Posterior vena cava (tissue), 2 donors: ENCODE results near the gene CEL. TPM values are rescaled to one million over a fixed set of nuclear protein-coding genes. Genes with fewer than 3 reads are reported as not detected.
"Not testable (repeated sequence)": the region's sequence is repeated elsewhere in the genome, so short reads cannot be mapped to it uniquely, and the experiment has no call there.

ENCODE experiments used
- DNase-seq: peaks from one replicate; pipeline ENCODE4 v3.0.0-alpha.2; 2020; ENCODE audit warnings: low spot score
- intact Hi-C, 2 donors: fragments of 100-400 bp; cut with DNase I; formaldehyde crosslinking; loops; one replicate each; pipeline versions ENCODE4 v1.14.1 to v1.14.2; 2022 to 2023
- total RNA-seq, 2 donors: library from RNA; stranded (reverse); fragmentation: NEBNext Ultra II Directional; extraction: Animal tissue kit (Norgen Biotek cat#: 25700); gene quantifications; one replicate each; pipeline ENCODE4 v1.2.1, GENCODE V29; 2021
- donor health status: DM: yes; HTN: yes; CAD: no.
- donor health status: DM: yes; HTN: yes; CAD: no.

Gene CEL
- total RNA-seq, 2 donors from 2014 or later = 0.51 to 2.8 TPM

DNA sequence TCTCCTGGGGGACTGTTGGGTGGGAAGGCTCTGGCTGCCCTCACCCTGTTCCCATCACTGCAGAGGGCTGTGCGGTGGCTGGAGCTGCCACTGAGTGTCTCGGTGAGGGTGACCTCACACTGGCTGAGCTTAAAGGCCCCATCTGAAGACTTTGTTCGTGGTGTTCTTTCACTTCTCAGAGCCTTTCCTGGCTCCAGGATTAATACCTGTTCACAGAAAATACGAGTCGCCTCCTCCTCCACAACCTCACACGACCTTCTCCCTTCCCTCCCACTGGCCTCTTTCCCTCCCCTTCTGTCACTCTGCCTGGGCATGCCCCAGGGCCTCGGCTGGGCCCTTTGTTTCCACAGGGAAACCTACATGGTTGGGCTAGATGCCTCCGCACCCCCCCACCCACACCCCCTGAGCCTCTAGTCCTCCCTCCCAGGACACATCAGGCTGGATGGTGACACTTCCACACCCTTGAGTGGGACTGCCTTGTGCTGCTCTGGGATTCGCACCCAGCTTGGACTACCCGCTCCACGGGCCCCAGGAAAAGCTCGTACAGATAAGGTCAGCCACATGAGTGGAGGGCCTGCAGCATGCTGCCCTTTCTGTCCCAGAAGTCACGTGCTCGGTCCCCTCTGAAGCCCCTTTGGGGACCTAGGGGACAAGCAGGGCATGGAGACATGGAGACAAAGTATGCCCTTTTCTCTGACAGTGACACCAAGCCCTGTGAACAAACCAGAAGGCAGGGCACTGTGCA is 590 bp upstream of the CEL start:
- intact Hi-C loops, DNase-seq: not testable (repeated sequence)

DNA sequence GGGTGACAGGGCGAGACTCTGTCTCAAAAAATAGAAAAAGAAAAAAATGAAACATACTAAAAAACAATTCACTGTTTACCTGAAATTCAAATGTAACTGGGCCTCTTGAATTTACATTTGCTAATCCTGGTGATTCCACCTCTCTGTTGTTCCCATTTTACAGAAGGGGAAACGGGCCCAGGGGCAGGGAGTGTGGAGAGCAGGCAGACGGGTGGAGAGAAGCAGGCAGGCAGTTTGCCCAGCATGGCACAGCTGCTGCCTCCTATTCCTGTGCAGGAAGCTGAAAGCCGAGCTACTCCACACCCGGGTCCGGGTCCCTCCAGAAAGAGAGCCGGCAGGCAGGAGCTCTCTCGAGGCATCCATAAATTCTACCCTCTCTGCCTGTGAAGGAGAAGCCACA is 788 bp downstream of the CEL start:
- intact Hi-C loops, DNase-seq: not testable (repeated sequence)

- intact Hi-C loops = no loop called here
Observed at GRCh38 chr9:133063159-133063499, 1.3 kb downstream of the CEL start.

GRCh38 chr9:133063500-133064231 is 1.9 kb downstream of the CEL start:
- DNase-seq = no peak
- intact Hi-C loops = no loop called here

More at GRCh38 chr9:133063159-133063499, 1.3 kb downstream of the CEL start:
- no peak for DNase-seq

DNA sequence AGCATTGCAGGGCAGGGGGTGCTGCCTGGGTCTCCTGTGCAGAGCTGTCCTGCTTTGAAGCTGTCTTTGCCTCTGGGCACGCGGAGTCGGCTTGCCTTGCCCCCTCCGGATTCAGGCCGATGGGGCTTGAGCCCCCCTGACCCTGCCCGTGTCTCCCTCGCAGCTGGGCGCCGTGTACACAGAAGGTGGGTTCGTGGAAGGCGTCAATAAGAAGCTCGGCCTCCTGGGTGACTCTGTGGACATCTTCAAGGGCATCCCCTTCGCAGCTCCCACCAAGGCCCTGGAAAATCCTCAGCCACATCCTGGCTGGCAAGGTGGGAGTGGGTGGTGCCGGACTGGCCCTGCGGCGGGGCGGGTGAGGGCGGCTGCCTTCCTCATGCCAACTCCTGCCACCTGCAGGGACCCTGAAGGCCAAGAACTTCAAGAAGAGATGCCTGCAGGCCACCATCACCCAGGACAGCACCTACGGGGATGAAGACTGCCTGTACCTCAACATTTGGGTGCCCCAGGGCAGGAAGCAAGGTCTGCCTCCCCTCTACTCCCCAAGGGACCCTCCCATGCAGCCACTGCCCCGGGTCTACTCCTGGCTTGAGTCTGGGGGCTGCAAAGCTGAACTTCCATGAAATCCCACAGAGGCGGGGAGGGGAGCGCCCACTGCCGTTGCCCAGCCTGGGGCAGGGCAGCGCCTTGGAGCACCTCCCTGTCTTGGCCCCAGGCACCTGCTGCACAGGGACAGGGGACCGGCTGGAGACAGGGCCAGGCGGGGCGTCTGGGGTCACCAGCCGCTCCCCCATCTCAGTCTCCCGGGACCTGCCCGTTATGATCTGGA is 2.7 kb downstream of the CEL start:
- intact Hi-C loops = no loop called here
- DNase-seq = no peak

GRCh38 chr9:133065070-133065388 is 3.2 kb downstream of the CEL start:
- intact Hi-C loops = no loop called here
- no peak for DNase-seq

DNA sequence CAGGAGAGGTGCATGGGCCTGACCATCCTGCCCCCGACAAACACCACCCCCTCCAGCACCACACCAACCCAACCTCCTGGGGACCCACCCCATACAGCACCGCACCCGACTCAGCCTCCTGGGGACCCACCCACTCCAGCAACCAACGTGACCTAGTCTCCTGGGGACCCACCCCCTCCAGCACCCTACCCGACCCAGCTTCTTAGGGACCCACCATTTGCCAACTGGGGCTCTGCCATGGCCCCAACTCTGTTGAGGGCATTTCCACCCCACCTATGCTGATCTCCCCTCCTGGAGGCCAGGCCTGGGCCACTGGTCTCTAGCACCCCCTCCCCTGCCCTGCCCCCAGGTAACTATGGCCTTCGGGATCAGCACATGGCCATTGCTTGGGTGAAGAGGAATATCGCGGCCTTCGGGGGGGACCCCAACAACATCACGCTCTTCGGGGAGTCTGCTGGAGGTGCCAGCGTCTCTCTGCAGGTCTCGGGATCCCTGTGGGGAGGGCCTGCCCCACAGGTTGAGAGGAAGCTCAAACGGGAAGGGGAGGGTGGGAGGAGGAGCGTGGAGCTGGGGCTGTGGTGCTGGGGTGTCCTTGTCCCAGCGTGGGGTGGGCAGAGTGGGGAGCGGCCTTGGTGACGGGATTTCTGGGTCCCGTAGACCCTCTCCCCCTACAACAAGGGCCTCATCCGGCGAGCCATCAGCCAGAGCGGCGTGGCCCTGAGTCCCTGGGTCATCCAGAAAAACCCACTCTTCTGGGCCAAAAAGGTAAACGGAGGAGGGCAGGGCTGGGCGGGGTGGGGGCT is 4.6 kb downstream of the CEL start:
- DNase-seq = no peak
- intact Hi-C loops = no loop called here

- DNase-seq = no peak
- intact Hi-C loops = no loop called here
Observed at GRCh38 chr9:133067006-133067405, 5.2 kb downstream of the CEL start.

GRCh38 chr9:133067813-133068212 is 6.0 kb downstream of the CEL start:
- no peak for DNase-seq

GRCh38 chr9:133068431-133068830 is 6.7 kb downstream of the CEL start:
- DNase-seq, intact Hi-C loops: not testable (repeated sequence)

More at GRCh38 chr9:133067813-133068212, 6.0 kb downstream of the CEL start:
- intact Hi-C loops = no loop called here

- DNase-seq = peak; percentile 71
Observed at GRCh38 chr9:133070500-133070961, 8.8 kb downstream of the CEL start.

DNA sequence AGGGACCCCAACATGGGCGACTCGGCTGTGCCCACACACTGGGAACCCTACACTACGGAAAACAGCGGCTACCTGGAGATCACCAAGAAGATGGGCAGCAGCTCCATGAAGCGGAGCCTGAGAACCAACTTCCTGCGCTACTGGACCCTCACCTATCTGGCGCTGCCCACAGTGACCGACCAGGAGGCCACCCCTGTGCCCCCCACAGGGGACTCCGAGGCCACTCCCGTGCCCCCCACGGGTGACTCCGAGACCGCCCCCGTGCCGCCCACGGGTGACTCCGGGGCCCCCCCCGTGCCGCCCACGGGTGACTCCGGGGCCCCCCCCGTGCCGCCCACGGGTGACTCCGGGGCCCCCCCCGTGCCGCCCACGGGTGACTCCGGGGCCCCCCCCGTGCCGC is 9.2 kb downstream of the CEL start:
- intact Hi-C loops = not testable (repeated sequence)
- DNase-seq = peak; percentile 40

More at GRCh38 chr9:133070500-133070961, 8.8 kb downstream of the CEL start:
- intact Hi-C loops = not testable (repeated sequence)

DNA sequence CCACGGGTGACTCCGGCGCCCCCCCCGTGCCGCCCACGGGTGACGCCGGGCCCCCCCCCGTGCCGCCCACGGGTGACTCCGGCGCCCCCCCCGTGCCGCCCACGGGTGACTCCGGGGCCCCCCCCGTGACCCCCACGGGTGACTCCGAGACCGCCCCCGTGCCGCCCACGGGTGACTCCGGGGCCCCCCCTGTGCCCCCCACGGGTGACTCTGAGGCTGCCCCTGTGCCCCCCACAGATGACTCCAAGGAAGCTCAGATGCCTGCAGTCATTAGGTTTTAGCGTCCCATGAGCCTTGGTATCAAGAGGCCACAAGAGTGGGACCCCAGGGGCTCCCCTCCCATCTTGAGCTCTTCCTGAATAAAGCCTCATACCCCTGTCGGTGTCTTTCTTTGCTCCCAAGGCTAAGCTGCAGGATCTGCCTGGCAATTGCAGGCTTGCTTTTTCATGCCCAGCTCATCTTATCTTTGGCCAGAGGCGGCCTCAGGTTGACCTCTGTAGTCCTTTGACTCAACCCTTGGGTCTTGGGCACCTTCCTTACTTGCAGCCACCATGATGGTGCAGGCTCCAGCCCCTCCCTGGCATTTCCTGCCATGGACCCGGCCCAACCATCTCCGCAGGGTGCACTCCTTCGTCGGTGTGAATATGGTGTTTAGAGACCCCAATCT is 9.8 kb downstream of the CEL start:
- DNase-seq = peak; percentile 43
- intact Hi-C loops = no loop called here

DNA sequence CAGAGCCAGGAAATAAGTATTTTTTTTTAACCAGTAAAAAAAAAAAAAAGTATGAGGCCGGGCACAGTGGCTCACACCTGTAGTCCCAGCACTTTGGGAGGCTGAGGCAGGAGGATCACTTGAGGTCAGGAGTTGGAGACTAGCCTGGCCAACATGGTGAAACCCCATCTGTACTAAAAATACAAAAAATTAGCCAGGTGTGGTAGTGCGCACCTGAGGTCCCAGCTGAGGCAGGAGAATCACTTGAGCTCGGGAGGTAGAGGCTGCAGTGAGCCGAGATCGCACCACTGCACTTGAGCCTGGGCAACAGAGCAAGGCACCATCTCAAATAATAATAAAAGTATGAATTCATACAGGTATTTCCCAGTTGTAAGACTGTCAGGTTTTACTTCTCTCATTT is 10.4 kb downstream of the CEL start:
- DNase-seq, intact Hi-C loops: not testable (repeated sequence)

- DNase-seq = no peak
- intact Hi-C loops = no loop called here
Observed at GRCh38 chr9:133073086-133074014, 11.6 kb downstream of the CEL start.

- no peak for DNase-seq
Observed at GRCh38 chr9:133074111-133074651, 12.4 kb downstream of the CEL start.

GRCh38 chr9:133075925-133076630 is 14.3 kb downstream of the CEL start:
- intact Hi-C loops = no loop called here
- DNase-seq = no peak

More at GRCh38 chr9:133074111-133074651, 12.4 kb downstream of the CEL start:
- intact Hi-C loops = no loop called here
